Loucy (cell line): ENCODE results near the gene SH3PXD2A.

Experiments
- CTCF ChIP-seq: fragments of 200-600 bp; sonication (generic); conservative IDR thresholded peaks from 2 replicates; pipeline ENCODE4 v1.5.1; 2014; ENCODE audit warnings: mild to moderate bottlenecking, antibody characterized with exemption, low read length
- EZH2phosphoT487 ChIP-seq: fragments of 200-600 bp; IDR thresholded peaks from 2 replicates; pipeline ENCODE4 v1.6.1; 2018; ENCODE audit warnings: antibody characterized with exemption, mild to moderate bottlenecking, moderate library complexity, borderline replicate concordance

GRCh38 chr10:103720328-103720963 lies 134.9 kb downstream of the SH3PXD2A start:
- TF ChIP-seq CTCF (no peak), EZH2phosphoT487 (no peak)
